Testis (tissue), 3 donors: ENCODE results near the gene GRM7. TPM values are rescaled to one million over a fixed set of nuclear protein-coding genes. Genes with fewer than 3 reads are reported as not detected.

ENCODE experiments used
- DNase-seq: peaks from one replicate; pipeline ENCODE4 v3.0.0-alpha.2; 2019
- H3K27ac ChIP-seq, 2 donors: fragments of 200-600 bp; sonication (generic); one replicate each; pipeline ENCODE4 v1.5.1; 2019
- H3K27me3 ChIP-seq: fragments of 200-600 bp; sonication (generic); one replicate; pipeline ENCODE4 v1.5.1; 2019
- H3K36me3 ChIP-seq: fragments of 200-600 bp; sonication (generic); one replicate; pipeline ENCODE4 v1.5.1; 2017; ENCODE audit warnings: low read depth; ENCODE audit errors: missing control alignments
- H3K4me1 ChIP-seq: fragments of 200-600 bp; sonication (generic); one replicate; pipeline ENCODE4 v1.5.1; 2019
- H3K4me3 ChIP-seq, 2 donors: fragments of 200-600 bp; sonication (generic); one replicate each; pipeline ENCODE4 v1.5.1; 2017 to 2019
- H3K9me3 ChIP-seq: fragments of 200-600 bp; sonication (generic); one replicate; pipeline ENCODE4 v1.5.1; 2017
- CTCF ChIP-seq, 3 experiments: fragments of 450-650 bp in 2 of 3; fragments of 200-600 bp in 1 of 3; sonication (generic) in 1 of 3; IDR thresholded peaks; one replicate each; pipeline ENCODE4 v1.5.1; 2016 to 2019; ENCODE audit warnings: antibody characterized with exemption in 3 of 3, mild to moderate bottlenecking in 2 of 3, moderate library complexity in 1 of 3
- POLR2A ChIP-seq: fragments of 450-650 bp; IDR thresholded peaks from one replicate; pipeline ENCODE4 v1.6.1; 2017; ENCODE audit warnings: antibody characterized with exemption, mild to moderate bottlenecking, moderate library complexity
- WGBS, 2 donors: methylation state at CpG; one replicate each; pipeline ENCODE4 v1.1.5; 2018; 5-methylcytosine and 5-hydroxymethylcytosine counted together
- intact Hi-C: fragments of 100-400 bp; cut with DNase I; formaldehyde crosslinking; loops from one replicate; pipeline ENCODE4 v1.15.1; 2023; ENCODE audit warnings: low total_unique reads
- polyA plus RNA-seq: library from polyadenylated mRNA; stranded (reverse); fragments of 350-450 nt; fragmentation: Illumina TruSeq; extraction: RNeasy Lipid Tissue Mini Kit (QIAGEN cat#74804); gene quantifications from one replicate; pipeline ENCODE4 v1.2.3, GENCODE V29; 2014; ENCODE audit warnings: low read depth, low replicate concordance; ENCODE audit not compliant: insufficient read depth
- total RNA-seq, 2 donors: library from RNA; depleted of rRNA; stranded (reverse); fragments of >200 nt; gene quantifications; one replicate each; pipeline ENCODE4 v1.2.3, GENCODE V29; 2016

The GRM7 gene
- total and polyA plus RNA-seq, 3 donors from 2014 or later: 2.0 to 3.2 (median 2.7) TPM

- no peak for DNase-seq
- Histone ChIP-seq H3K4me3 (no peak overlapping the region), H3K27me3 (no peaks in the 10 kb centered on the region), H3K9me3 (no peaks in the 10 kb centered on the region), H3K36me3 (no peaks in the 10 kb centered on the region), H3K27ac (no peak overlapping the region), H3K4me1 (no peaks in the 10 kb centered on the region)
- intact Hi-C loops: no loop called here
- TF ChIP-seq POLR2A (no peak), CTCF (IDR thresholded peaks at IDR 0.05) (no peak)
These were observed 873.5 kb downstream of the GRM7 start for GRCh38 chr3:7734456-7734855.

- no peak for TF ChIP-seq POLR2A
- TF ChIP-seq CTCF (IDR thresholded peaks at IDR 0.05): no peak
- Histone ChIP-seq H3K4me3 (no peak overlapping the region), H3K36me3 (no peaks in the 10 kb centered on the region), H3K27ac (no peak overlapping the region), H3K4me1 (no peaks in the 10 kb centered on the region), H3K27me3 (no peaks in the 10 kb centered on the region), H3K9me3 (no peaks in the 10 kb centered on the region)
- 93% methylated on average over 1 of the region's 1 CpG for WGBS, 2 donors
- no peak for DNase-seq
- intact Hi-C loops: no loop called here
These were observed 876.3 kb downstream of the GRM7 start for GRCh38 chr3:7737263-7737662.

GRCh38 chr3:7739754-7740153 is 878.8 kb downstream of the GRM7 start:
- TF ChIP-seq CTCF (IDR thresholded peaks at IDR 0.05) (no peak), POLR2A (no peak)
- Histone ChIP-seq H3K36me3 (no peaks in the 10 kb centered on the region), H3K27me3 (no peaks in the 10 kb centered on the region), H3K4me1 (no peaks in the 10 kb centered on the region), H3K9me3 (no peaks in the 10 kb centered on the region), H3K4me3 (no peak overlapping the region), H3K27ac (no peak overlapping the region)
- DNase-seq: no peak
- 84 to 94% methylated on average over 2 of the region's 2 CpGs for WGBS, 2 donors
- intact Hi-C loops: no loop called here

- Histone ChIP-seq H3K4me3 (no peak overlapping the region), H3K27me3 (no peaks in the 10 kb centered on the region), H3K9me3 (no peaks in the 10 kb centered on the region), H3K4me1 (no peaks in the 10 kb centered on the region), H3K36me3 (no peaks in the 10 kb centered on the region), H3K27ac (no peak overlapping the region)
- no peak for DNase-seq
- intact Hi-C loops: no loop called here
- TF ChIP-seq POLR2A (no peak), CTCF (IDR thresholded peaks at IDR 0.05) (no peak)
- WGBS, 2 donors: 79 to 81% methylated on average over 12 of the region's 12 CpGs
These were observed 879.5 kb downstream of the GRM7 start for GRCh38 chr3:7740458-7740857.

- no peaks in the 10 kb centered on the region for H3K36me3 ChIP-seq
- no peaks in the 10 kb centered on the region for H3K9me3 ChIP-seq
- H3K4me1 ChIP-seq: no peaks in the 10 kb centered on the region
- no peak overlapping the region for H3K4me3 ChIP-seq
- TF ChIP-seq POLR2A (no peak), CTCF (IDR thresholded peaks at IDR 0.05) (no peak)
- intact Hi-C loops: no loop called here
- H3K27me3 ChIP-seq: no peaks in the 10 kb centered on the region
- H3K27ac ChIP-seq: no peak overlapping the region
- no peak for DNase-seq
These were observed 883.9 kb downstream of the GRM7 start for GRCh38 chr3:7744850-7745249.
